ENCODE data around the gene IRF2BP2. TPM values are rescaled to one million over a fixed set of nuclear protein-coding genes. Genes with fewer than 3 reads are reported as not detected.

Gene IRF2BP2
- total RNA-seq, 1 donor from 2014 or later, result 126 TPM

DNA sequence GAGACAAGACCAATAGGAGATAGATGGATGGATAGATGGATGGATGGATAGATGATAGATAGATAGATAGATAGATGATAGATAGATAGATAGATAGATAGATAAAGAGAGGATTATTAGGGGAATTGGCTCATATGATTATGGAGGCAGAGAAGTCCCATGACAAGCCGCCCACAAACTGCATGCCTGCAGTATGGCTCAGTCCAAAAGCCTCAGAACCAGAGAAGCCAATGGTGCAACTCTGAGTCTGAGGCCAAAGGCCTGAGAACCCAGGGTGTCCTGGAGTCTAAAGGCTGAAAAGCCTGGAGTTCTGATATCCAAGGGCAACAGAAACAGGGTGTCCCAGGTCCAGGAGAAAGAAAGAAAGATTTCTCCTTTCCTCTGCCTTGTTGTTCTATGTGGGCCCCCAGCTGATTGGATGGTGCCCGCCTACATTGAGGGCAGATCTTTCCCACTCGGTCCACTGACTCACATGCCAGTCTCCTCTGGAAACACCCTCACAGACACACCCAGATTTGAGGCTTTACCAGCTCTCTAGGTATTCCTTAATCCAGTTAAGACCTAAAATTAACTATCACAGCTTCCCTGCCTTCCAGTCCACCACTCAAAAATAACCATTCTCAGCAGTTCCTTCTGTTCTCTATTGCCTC lies 39.6 kb upstream of the IRF2BP2 start:
- H2AFZ ChIP-seq (ENCODE audit: low read depth, low read length), result no peak overlapping the region
- no peaks in the 10 kb centered on the region for H3K4me1 Mint-ChIP-seq (ENCODE audit: low read depth, unreplicated experiment)

DNA sequence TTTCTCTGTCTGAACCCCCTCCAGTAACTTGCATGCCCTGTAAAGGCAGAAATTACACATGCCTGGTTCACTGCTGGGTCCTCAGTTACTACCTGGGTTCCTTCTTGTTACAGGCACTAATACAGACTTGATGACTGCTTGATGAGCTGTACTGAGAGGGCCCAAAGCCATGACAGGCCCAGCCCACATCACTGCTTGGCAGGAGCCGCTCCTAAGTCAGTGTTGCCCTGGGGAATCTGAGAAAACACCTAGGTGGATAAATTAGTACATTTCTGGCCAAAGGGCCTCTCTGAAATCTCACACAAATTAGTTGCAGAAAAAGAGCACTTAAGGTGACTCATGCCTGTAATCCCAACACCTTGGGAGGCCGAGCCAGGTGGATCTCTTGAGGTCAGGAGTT lies 37.8 kb upstream of the IRF2BP2 start:
- H3K36me3 Mint-ChIP-seq (ENCODE audit: low read depth, unreplicated experiment), result no peaks in the 10 kb centered on the region
- H3K4me1 Mint-ChIP-seq (ENCODE audit: low read depth, unreplicated experiment), result no peaks in the 10 kb centered on the region
- Histone ChIP-seq H3K27ac (ENCODE audit: low read depth, low read length) (no peak overlapping the region), H3K4me3 (ENCODE audit: insufficient read depth, low read depth, low read length) (no peak overlapping the region), H3K27me3 (ENCODE audit: insufficient read depth, low read length) (no peaks in the 10 kb centered on the region), H3K4me1 (ENCODE audit: insufficient read depth, low read length) (no peaks in the 10 kb centered on the region), H3K9ac (ENCODE audit: low read length) (no peak overlapping the region), H3K4me2 (ENCODE audit: low read length) (no peak overlapping the region), H4K20me1 (ENCODE audit: insufficient read depth, low read length) (no peaks in the 10 kb centered on the region), H3K9me3 (ENCODE audit: insufficient read depth, low read depth, low read length) (peaks cover 3% of the 10 kb centered on the region), H3K36me3 (ENCODE audit: insufficient read depth, low read length) (no peaks in the 10 kb centered on the region), H3K79me2 (ENCODE audit: insufficient read depth, low read length) (no peaks in the 10 kb centered on the region), H2AFZ (ENCODE audit: low read depth, low read length) (no peak overlapping the region)
- FAIRE-seq (no peak), DNase-seq (ENCODE audit: low read depth) (no peak)
- H3K27ac Mint-ChIP-seq (ENCODE audit: unreplicated experiment), result no peak overlapping the region
- H3K9me3 Mint-ChIP-seq (ENCODE audit: unreplicated experiment), result peaks cover 6% of the 10 kb centered on the region
- H3K4me3 Mint-ChIP-seq (ENCODE audit: unreplicated experiment), result no peak overlapping the region
- no peaks in the 10 kb centered on the region for H3K27me3 Mint-ChIP-seq (ENCODE audit: low read depth, unreplicated experiment)
- TF ChIP-seq, protein P1, sequence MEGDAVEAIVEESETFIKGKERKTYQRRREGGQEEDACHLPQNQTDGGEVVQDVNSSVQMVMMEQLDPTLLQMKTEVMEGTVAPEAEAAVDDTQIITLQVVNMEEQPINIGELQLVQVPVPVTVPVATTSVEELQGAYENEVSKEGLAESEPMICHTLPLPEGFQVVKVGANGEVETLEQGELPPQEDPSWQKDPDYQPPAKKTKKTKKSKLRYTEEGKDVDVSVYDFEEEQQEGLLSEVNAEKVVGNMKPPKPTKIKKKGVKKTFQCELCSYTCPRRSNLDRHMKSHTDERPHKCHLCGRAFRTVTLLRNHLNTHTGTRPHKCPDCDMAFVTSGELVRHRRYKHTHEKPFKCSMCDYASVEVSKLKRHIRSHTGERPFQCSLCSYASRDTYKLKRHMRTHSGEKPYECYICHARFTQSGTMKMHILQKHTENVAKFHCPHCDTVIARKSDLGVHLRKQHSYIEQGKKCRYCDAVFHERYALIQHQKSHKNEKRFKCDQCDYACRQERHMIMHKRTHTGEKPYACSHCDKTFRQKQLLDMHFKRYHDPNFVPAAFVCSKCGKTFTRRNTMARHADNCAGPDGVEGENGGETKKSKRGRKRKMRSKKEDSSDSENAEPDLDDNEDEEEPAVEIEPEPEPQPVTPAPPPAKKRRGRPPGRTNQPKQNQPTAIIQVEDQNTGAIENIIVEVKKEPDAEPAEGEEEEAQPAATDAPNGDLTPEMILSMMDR (IDR thresholded peaks at IDR 0.05; ENCODE audit: insufficient read depth, low read depth, low read length), result no peak
- no peak for TF ChIP-seq EZH2 (IDR thresholded peaks at IDR 0.05; ENCODE audit: insufficient read depth, low read length)

More for the DNA sequence above, 39.6 kb upstream of the IRF2BP2 start:
- Mint-ChIP-seq H3K27me3 (ENCODE audit: low read depth, unreplicated experiment) (no peaks in the 10 kb centered on the region), H3K9me3 (ENCODE audit: unreplicated experiment) (peaks cover 6% of the 10 kb centered on the region), H3K36me3 (ENCODE audit: low read depth, unreplicated experiment) (no peaks in the 10 kb centered on the region), H3K27ac (ENCODE audit: unreplicated experiment) (no peak overlapping the region), H3K4me3 (ENCODE audit: unreplicated experiment) (no peak overlapping the region)
- no peak for FAIRE-seq
- no peak for TF ChIP-seq EZH2 (IDR thresholded peaks at IDR 0.05; ENCODE audit: insufficient read depth, low read length)
- TF ChIP-seq, protein P1 (IDR thresholded peaks at IDR 0.05; ENCODE audit: insufficient read depth, low read depth, low read length), result no peak
- Histone ChIP-seq H3K4me3 (ENCODE audit: insufficient read depth, low read depth, low read length) (no peak overlapping the region), H3K4me1 (ENCODE audit: insufficient read depth, low read length) (no peaks in the 10 kb centered on the region), H4K20me1 (ENCODE audit: insufficient read depth, low read length) (no peaks in the 10 kb centered on the region), H3K9me3 (ENCODE audit: insufficient read depth, low read depth, low read length) (peaks cover 3% of the 10 kb centered on the region), H3K9ac (ENCODE audit: low read length) (no peak overlapping the region), H3K4me2 (ENCODE audit: low read length) (no peak overlapping the region), H3K27ac (ENCODE audit: low read depth, low read length) (no peak overlapping the region), H3K27me3 (ENCODE audit: insufficient read depth, low read length) (no peaks in the 10 kb centered on the region), H3K79me2 (ENCODE audit: insufficient read depth, low read length) (no peaks in the 10 kb centered on the region), H3K36me3 (ENCODE audit: insufficient read depth, low read length) (no peaks in the 10 kb centered on the region)
- no peak for DNase-seq (ENCODE audit: low read depth)

DNA sequence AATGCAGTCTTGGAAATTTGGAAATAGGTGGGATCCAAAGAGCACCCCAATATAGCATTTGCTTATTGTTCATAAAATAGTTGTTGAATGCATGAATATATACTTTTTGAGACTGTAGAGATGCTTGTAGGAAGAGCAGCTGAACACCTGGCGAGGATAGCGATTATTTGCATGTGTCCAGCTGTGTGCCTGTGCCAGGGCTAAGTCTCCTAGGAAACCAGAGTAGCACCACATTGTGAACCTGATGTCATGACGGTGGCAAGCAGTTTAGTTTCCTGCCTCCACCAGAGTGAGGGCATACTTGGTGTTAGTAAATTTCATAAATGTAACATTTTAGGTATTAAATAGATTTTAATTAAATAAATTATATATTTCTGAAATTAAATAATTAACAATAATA lies 37.3 kb upstream of the IRF2BP2 start:
- Mint-ChIP-seq H3K27me3 (ENCODE audit: low read depth, unreplicated experiment) (no peaks in the 10 kb centered on the region), H3K4me1 (ENCODE audit: low read depth, unreplicated experiment) (no peaks in the 10 kb centered on the region), H3K27ac (ENCODE audit: unreplicated experiment) (no peak overlapping the region), H3K36me3 (ENCODE audit: low read depth, unreplicated experiment) (no peaks in the 10 kb centered on the region), H3K9me3 (ENCODE audit: unreplicated experiment) (peaks cover 6% of the 10 kb centered on the region), H3K4me3 (ENCODE audit: unreplicated experiment) (no peak overlapping the region)
- Histone ChIP-seq H3K27me3 (ENCODE audit: insufficient read depth, low read length) (no peaks in the 10 kb centered on the region), H3K36me3 (ENCODE audit: insufficient read depth, low read length) (no peaks in the 10 kb centered on the region), H3K9ac (ENCODE audit: low read length) (no peak overlapping the region), H3K4me3 (ENCODE audit: insufficient read depth, low read depth, low read length) (no peak overlapping the region), H3K79me2 (ENCODE audit: insufficient read depth, low read length) (no peaks in the 10 kb centered on the region), H3K4me2 (ENCODE audit: low read length) (no peak overlapping the region), H3K4me1 (ENCODE audit: insufficient read depth, low read length) (no peaks in the 10 kb centered on the region), H2AFZ (ENCODE audit: low read depth, low read length) (no peak overlapping the region), H3K9me3 (ENCODE audit: insufficient read depth, low read depth, low read length) (peaks cover 3% of the 10 kb centered on the region), H4K20me1 (ENCODE audit: insufficient read depth, low read length) (no peaks in the 10 kb centered on the region), H3K27ac (ENCODE audit: low read depth, low read length) (no peak overlapping the region)
- TF ChIP-seq EZH2 (IDR thresholded peaks at IDR 0.05; ENCODE audit: insufficient read depth, low read length), result no peak
- DNase-seq (ENCODE audit: low read depth) (no peak), FAIRE-seq (no peak)
